Endothelial cell (in vitro differentiated cells): ENCODE data around the gene PSORS1C1. TPM values are rescaled to one million over a fixed set of nuclear protein-coding genes. Genes with fewer than 3 reads are reported as not detected.

Source experiments
- DNase-seq: peaks from one replicate; pipeline ENCODE4 v3.0.0; 2021; ENCODE audit warnings: low spot score
- H3K27ac Mint-ChIP-seq: one replicate; pipeline ENCODE4 v1.8.0; 2021; ENCODE audit warnings: mixed read lengths, inconsistent platforms; ENCODE audit not compliant: unreplicated experiment
- H3K27me3 Mint-ChIP-seq: one replicate; pipeline ENCODE4 v1.8.0; 2021; ENCODE audit warnings: mild to moderate bottlenecking, moderate library complexity, mixed read lengths, inconsistent platforms; ENCODE audit not compliant: unreplicated experiment
- H3K36me3 Mint-ChIP-seq: one replicate; pipeline ENCODE4 v1.8.0; 2021; ENCODE audit warnings: mild to moderate bottlenecking, low read depth, mixed read lengths, inconsistent platforms; ENCODE audit not compliant: unreplicated experiment
- H3K4me1 Mint-ChIP-seq: one replicate; pipeline ENCODE4 v1.8.0; 2021; ENCODE audit warnings: mild to moderate bottlenecking, mixed read lengths, inconsistent platforms; ENCODE audit not compliant: unreplicated experiment
- H3K4me3 Mint-ChIP-seq: one replicate; pipeline ENCODE4 v1.8.0; 2021; ENCODE audit warnings: mild to moderate bottlenecking, mixed read lengths, inconsistent platforms; ENCODE audit not compliant: unreplicated experiment
- H3K9me3 Mint-ChIP-seq: one replicate; pipeline ENCODE4 v1.8.0; 2021; ENCODE audit warnings: mixed read lengths, inconsistent platforms; ENCODE audit not compliant: unreplicated experiment
- total RNA-seq: library from RNA; stranded (reverse); fragmentation: NEBNext Ultra II Directional; extraction: Animal tissue kit (Norgen Biotek cat#: 25700); gene quantifications from one replicate; pipeline ENCODE4 v1.2.1, GENCODE V29; 2021; ENCODE audit not compliant: unreplicated experiment
- TF ChIP-seq, protein P1 (sequence below): fragments of 200-600 bp; sonication (generic); IDR thresholded peaks from one replicate; pipeline ENCODE4 v1.5.0; 2021; ENCODE audit warnings: antibody characterized with exemption; ENCODE audit not compliant: unreplicated experiment

PSORS1C1 gene
- total RNA-seq, 1 donor from 2014 or later = 0.54 TPM

DNA sequence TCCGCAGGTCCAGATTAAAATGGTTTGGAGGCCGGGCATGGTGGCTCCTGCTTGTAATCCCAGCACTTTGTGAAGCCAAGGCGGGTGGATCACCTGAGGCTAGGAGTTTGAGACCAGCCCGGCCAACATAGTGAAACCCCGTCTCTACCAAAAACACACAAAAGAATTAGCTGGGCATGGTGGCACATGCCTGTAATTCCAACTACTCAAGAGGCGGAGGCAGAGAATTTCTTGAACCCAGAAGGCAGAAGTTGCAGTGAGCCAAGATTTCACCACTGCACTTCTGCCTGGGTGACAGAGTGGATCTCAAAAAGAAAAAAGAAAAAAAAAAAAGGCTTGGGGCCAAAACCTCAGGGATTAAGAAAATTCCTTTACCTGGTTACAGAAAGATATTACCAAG is 32.7 kb upstream of the PSORS1C1 start:
- Mint-ChIP-seq H3K27me3 (no peaks in the 10 kb centered on the region), H3K9me3 (no peaks in the 10 kb centered on the region), H3K4me3 (no peak overlapping the region), H3K36me3 (no peaks in the 10 kb centered on the region), H3K27ac (no peak overlapping the region), H3K4me1 (peaks cover 2% of the 10 kb centered on the region)
- DNase-seq = no peak
- TF ChIP-seq, protein P1, sequence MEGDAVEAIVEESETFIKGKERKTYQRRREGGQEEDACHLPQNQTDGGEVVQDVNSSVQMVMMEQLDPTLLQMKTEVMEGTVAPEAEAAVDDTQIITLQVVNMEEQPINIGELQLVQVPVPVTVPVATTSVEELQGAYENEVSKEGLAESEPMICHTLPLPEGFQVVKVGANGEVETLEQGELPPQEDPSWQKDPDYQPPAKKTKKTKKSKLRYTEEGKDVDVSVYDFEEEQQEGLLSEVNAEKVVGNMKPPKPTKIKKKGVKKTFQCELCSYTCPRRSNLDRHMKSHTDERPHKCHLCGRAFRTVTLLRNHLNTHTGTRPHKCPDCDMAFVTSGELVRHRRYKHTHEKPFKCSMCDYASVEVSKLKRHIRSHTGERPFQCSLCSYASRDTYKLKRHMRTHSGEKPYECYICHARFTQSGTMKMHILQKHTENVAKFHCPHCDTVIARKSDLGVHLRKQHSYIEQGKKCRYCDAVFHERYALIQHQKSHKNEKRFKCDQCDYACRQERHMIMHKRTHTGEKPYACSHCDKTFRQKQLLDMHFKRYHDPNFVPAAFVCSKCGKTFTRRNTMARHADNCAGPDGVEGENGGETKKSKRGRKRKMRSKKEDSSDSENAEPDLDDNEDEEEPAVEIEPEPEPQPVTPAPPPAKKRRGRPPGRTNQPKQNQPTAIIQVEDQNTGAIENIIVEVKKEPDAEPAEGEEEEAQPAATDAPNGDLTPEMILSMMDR = no peak

DNA sequence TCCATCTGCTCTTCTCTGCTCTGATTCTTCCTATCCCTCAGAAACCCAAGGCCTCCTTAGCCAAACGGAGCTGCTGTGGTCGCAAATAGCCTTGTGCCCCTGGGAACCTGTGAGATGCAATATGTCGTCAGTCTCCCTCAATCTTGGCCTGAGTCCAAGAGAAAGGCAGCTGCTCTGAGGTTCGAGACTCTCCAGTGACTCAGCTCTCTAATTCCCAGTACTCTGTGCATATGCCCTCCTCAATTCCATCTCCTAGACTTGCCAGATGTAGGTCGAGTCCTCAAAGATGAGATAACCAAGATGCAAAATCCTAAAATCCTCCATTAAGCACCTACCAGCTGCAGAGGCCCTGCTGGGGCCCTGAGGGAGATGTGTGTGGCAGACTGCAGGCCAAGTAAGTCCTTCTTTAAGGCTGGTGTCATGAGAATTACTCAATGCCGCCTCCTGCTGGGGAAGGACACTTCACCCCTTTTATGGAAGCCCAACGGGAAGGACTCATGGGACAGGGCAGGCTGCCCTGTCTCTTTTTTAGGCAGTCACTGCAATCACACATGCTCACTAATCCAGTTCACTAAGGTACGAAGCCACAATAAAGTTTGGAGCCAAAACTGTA is 30.8 kb upstream of the PSORS1C1 start:
- no peaks in the 10 kb centered on the region for H3K9me3 Mint-ChIP-seq
- H3K27ac Mint-ChIP-seq = no peak overlapping the region
- peak; percentile 64 for DNase-seq
- no peaks in the 10 kb centered on the region for H3K36me3 Mint-ChIP-seq
- peaks cover 3% of the 10 kb centered on the region for H3K4me1 Mint-ChIP-seq
- no peak overlapping the region for H3K4me3 Mint-ChIP-seq
- TF ChIP-seq, protein P1 = peak; percentile 46
- no peaks in the 10 kb centered on the region for H3K27me3 Mint-ChIP-seq

DNA sequence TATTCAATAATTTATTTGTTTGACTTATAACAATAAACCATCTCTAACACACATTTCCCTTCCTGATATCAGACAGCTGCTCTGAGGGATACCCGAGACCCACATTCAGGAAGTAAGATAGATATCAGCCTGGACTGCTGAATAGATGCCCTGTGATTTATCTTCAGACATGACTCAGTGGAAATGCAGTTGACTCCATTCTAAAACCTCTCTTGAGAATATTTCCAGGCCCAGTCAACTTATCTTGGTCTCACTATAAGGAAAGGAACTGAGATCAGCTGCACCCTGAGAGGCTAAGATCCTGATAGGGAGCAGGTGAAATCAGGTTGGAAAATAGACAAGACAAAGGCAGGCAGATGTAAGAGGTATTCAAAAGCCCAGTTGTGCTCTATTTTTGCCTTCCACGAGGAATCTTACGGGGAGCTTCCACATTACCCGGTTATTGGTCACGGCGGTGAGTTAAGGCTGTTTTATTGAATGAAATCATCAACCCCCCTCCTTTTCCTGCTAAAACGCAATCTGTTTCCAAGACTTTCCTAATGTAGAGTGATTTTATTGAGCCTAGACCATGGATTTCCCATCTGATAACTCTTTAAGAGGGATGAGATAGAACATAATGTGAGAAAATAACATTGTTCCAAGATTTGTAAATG is 27.7 kb upstream of the PSORS1C1 start:
- no peak for DNase-seq

DNA sequence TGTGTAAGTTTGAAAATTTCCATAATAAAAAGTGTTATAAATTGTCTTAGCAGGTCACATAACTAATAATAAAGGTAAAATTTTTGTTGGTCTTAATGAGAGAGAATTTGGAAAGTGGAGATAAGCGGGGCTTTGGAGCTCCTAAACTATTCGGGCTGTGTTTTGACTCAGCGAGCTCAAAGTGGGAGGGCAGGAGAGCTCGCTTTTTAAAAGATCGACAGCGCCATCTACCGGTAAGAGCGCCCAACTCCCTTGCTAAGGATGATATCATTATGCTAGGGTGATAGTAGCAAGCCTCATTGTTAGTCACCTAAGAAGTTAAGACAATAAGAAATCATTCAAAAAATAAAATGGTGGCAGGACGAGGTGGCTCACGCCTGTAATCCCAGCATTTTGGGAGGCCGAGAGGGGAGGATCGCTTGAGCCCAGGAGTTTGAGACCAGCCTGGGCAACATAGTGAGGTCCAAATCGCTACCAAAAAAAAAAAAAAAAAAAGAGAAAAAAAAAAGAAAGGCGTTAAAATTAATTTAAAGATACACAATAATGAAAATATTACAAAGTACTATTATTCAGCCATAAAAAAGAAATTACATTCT is 27.0 kb upstream of the PSORS1C1 start:
- no peak overlapping the region for H3K4me3 Mint-ChIP-seq
- H3K9me3 Mint-ChIP-seq = no peaks in the 10 kb centered on the region
- peak; percentile 83 for DNase-seq
- H3K27ac Mint-ChIP-seq = no peak overlapping the region
- peaks cover 3% of the 10 kb centered on the region for H3K4me1 Mint-ChIP-seq
- no peaks in the 10 kb centered on the region for H3K36me3 Mint-ChIP-seq
- TF ChIP-seq, protein P1 = peak; percentile 73
- no peaks in the 10 kb centered on the region for H3K27me3 Mint-ChIP-seq

More for the DNA sequence above, 27.7 kb upstream of the PSORS1C1 start:
- Mint-ChIP-seq H3K27me3 (no peaks in the 10 kb centered on the region), H3K4me1 (peaks cover 3% of the 10 kb centered on the region), H3K36me3 (no peaks in the 10 kb centered on the region), H3K27ac (no peak overlapping the region), H3K9me3 (no peaks in the 10 kb centered on the region), H3K4me3 (no peak overlapping the region)
- TF ChIP-seq, protein P1 = no peak
